NCI-H2196 treated with DMSO at 0.1 percent for 48 hours (cell line): ENCODE results near the gene SDK1.
"Not testable (repeated sequence)": the region's sequence is repeated elsewhere in the genome, so short reads cannot be mapped to it uniquely, and the experiment has no call there.

Experiments
- DNase-seq: peaks from one replicate; lab custom pipeline; 2025; ENCODE audit not compliant: unreplicated experiment; lab: John Stamatoyannopoulos, UW

SDK1 gene

GRCh38 chr7:3721422-3721821 lies 420.4 kb downstream of the SDK1 start:
- no peak for DNase-seq

- DNase-seq = no peak
These were observed 421.4 kb downstream of the SDK1 start for GRCh38 chr7:3722396-3722922.

- no peak for DNase-seq
These were observed 424.4 kb downstream of the SDK1 start for GRCh38 chr7:3725155-3726059.

GRCh38 chr7:3730276-3730675 lies 429.2 kb downstream of the SDK1 start:
- DNase-seq = no peak

GRCh38 chr7:3732395-3733005 lies 431.4 kb downstream of the SDK1 start:
- no peak for DNase-seq

- no peak for DNase-seq
These were observed 432.6 kb downstream of the SDK1 start for GRCh38 chr7:3733541-3734140.

GRCh38 chr7:3738964-3739363 lies 437.9 kb downstream of the SDK1 start:
- no peak for DNase-seq

GRCh38 chr7:3739983-3740382 lies 438.9 kb downstream of the SDK1 start:
- no peak for DNase-seq

- no peak for DNase-seq
These were observed 446.4 kb downstream of the SDK1 start for GRCh38 chr7:3747467-3747866.

GRCh38 chr7:3748389-3748788 lies 447.3 kb downstream of the SDK1 start:
- DNase-seq = no peak

- no peak for DNase-seq
These were observed 452.8 kb downstream of the SDK1 start for GRCh38 chr7:3753868-3754267.

GRCh38 chr7:3754493-3755341 lies 453.7 kb downstream of the SDK1 start:
- peak; percentile 85 for DNase-seq

GRCh38 chr7:3755778-3756453 lies 454.9 kb downstream of the SDK1 start:
- DNase-seq = not testable (repeated sequence)

- no peak for DNase-seq
These were observed 456.0 kb downstream of the SDK1 start for GRCh38 chr7:3757059-3757458.

- DNase-seq = no peak
These were observed 459.6 kb downstream of the SDK1 start for GRCh38 chr7:3760651-3761050.

- DNase-seq = no peak
These were observed 461.2 kb downstream of the SDK1 start for GRCh38 chr7:3762146-3762831.

- no peak for DNase-seq
These were observed 467.1 kb downstream of the SDK1 start for GRCh38 chr7:3767917-3768777.

GRCh38 chr7:3771906-3772305 lies 470.9 kb downstream of the SDK1 start:
- no peak for DNase-seq

- DNase-seq = no peak
These were observed 477.3 kb downstream of the SDK1 start for GRCh38 chr7:3778345-3778744.
